GM13976 (cell line): ENCODE data around the gene MSN.

ENCODE experiments used
- DNase-seq: peaks from one replicate; pipeline ENCODE4 v3.0.0; 2012; ENCODE audit warnings: low spot score
- CTCF ChIP-seq: IDR thresholded peaks from 2 replicates; pipeline ENCODE4 v1.5.1; 2012; ENCODE audit warnings: borderline replicate concordance, mild to moderate bottlenecking; ENCODE audit not compliant: insufficient read depth; ENCODE audit errors: extremely low read depth, missing control alignments, control extremely low read depth
- in situ Hi-C: fragments of 300-500 bp; cut with MboI; formaldehyde crosslinking; loops from one replicate; pipeline ENCODE4 v1.12.0; 2022; ENCODE audit warnings: low sequenced_read_pairs, mixed read lengths, inconsistent platforms; ENCODE audit not compliant: unreplicated experiment

Gene MSN

DNA sequence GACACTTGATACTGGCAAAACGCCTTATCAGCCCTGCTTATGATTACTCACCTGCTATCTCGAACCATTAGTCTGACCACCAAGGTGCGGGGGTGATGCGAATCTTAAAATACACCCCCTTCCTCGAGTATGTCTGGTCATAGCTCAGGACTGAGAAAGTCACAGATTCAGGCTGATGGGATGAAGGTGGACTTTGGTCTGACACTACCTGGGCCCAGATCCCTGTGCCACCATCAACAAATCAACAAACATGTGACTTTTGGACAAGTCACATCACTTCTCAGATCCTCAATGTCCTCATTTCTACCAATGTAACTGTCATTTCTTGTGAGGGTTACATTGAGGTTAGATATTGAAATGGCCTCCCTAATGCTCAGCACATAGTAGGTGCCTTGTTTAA, 9.8 kb upstream of the MSN start:
- DNase-seq: no peak
- in situ Hi-C loops: no loop called here
- TF ChIP-seq CTCF: no peak

DNA sequence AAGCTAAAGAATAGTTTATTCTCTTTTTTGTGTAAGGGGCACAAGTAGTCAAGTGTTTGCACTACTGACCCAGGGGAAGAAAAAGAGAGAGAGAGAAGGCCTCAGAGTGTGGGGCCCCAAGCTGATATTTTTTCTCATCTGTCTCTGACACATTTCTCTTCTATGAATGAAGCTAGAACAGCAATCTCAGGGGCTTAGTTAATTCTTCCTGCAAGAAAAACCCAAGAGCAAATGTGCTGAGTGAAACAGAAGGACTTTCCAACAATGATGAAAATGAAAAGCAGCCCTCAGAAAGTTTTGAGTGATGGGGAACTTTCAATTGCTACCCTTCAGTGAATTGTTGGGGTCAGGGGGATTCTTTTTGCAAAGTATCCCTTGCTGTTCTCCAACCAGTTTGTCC, 9.2 kb upstream of the MSN start:
- in situ Hi-C loops: no loop called here
- TF ChIP-seq CTCF: no peak
- no peak for DNase-seq

DNA sequence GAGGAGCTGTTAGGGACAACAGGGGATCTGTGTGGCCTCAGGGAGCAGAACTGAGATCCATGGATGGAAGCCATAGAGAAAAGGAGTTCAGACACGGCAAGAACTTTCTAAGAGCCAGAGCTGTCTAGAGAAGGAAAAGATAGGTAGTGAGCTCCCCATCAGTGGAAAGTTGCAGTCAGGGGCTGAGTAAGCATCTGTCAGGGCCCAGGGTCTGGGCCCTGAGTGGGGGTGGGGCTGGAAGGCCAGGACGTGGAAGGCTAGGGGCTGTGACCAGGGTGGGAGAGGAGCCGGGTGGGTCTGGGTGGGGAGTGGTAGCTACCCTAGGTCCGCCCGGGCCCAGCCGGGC, 324 bp upstream of the MSN start:
- TF ChIP-seq CTCF: no peak
- DNase-seq: no peak
- in situ Hi-C loops: no loop called here

- peak; percentile 23 for DNase-seq
- in situ Hi-C loops: no loop called here
- TF ChIP-seq CTCF: no peak
Observed at GRCh38 chrX:65668377-65669310, 1.2 kb downstream of the MSN start.

DNA sequence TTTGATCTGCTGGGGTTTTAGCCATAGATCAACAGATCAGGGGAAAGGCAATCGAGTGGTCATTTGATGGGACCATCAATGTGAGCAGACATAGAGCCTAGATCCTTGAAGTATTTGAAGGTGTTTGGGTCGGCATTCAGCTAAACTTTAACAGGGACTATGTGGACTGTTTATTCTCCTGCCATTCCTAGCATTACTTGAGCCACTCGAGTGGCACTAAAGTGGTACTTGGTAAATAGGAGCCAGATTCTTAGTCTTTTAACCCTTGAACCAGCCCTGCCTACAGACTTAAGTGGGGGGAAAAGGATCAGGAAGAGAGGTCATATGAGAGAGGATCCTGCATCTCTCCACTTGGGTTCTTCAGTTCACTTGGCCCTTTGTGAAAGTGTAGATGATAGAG, 3.8 kb downstream of the MSN start:
- DNase-seq: no peak
- TF ChIP-seq CTCF: no peak
- in situ Hi-C loops: no loop called here

DNA sequence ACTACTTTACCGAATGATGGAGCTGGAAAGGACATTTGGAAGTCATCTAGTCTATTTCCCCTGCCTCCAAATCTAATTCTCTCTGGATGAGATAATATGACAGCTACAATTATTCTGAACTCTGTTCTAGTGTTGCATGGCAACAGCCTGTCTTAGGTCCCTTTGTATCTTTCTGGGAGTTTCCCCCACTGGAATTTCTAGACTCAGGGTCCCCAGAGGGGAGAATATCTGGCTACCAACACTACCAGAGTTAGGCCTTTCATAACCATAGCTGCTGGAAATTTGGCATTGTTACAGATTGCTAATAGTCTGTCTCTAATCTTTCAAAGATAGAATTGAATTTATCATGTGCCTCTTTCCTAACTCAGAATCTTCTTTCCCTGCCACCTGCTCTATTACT, 4.5 kb downstream of the MSN start:
- DNase-seq: no peak
- no peak for TF ChIP-seq CTCF
- in situ Hi-C loops: no loop called here

- in situ Hi-C loops: no loop called here
- DNase-seq: no peak
- no peak for TF ChIP-seq CTCF
Observed at GRCh38 chrX:65673857-65674203, 6.4 kb downstream of the MSN start.
